Activated naive CD4-positive, alpha-beta T cell treated with anti-CD3 and anti-CD28 coated beads, Interleukin-2, amount 50 U/mL, for 72 hours (primary cell): ENCODE results near the gene HIPK2. TPM values are rescaled to one million over a fixed set of nuclear protein-coding genes. Genes with fewer than 3 reads are reported as not detected.
A peak's percentile ranks its signal among the peaks of the same experiment; 100 is the strongest.
"Not testable (repeated sequence)": the region's sequence is repeated elsewhere in the genome, so short reads cannot be mapped to it uniquely, and the experiment has no call there.

Experiments used
- ATAC-seq, 2 donors: fragments of 150-1000 bp; cut with Tn5 transposase; 2 replicates each; pipeline ENCODE4 v1.10.0; 2021; ENCODE audit warnings: mild to moderate bottlenecking in 2 of 2, moderate library complexity in 2 of 2
- DNase-seq, 2 donors: peaks; one replicate each; pipeline ENCODE4 v3.0.0; 2021 to 2022; ENCODE audit warnings: low spot score in 2 of 2
- H3K27ac Mint-ChIP-seq, 2 donors: one replicate each; pipeline ENCODE4 v1.8.0; 2022; ENCODE audit warnings: mild to moderate bottlenecking in 2 of 2, mixed read lengths in 2 of 2
- H3K36me3 Mint-ChIP-seq, 2 donors: one replicate each; pipeline ENCODE4 v1.8.0; 2022; ENCODE audit warnings: mixed read lengths in 2 of 2
- H3K9me3 Mint-ChIP-seq, 2 donors: one replicate each; pipeline ENCODE4 v1.8.0; 2022; ENCODE audit warnings: mixed read lengths in 2 of 2
- total RNA-seq, 2 donors: library from RNA; stranded (reverse); gene quantifications; one replicate each; pipeline ENCODE4 v1.2.3, GENCODE V29; 2022

The HIPK2 gene
- total RNA-seq, 2 donors from 2014 or later, result 12.8 to 20.9 TPM

DNA sequence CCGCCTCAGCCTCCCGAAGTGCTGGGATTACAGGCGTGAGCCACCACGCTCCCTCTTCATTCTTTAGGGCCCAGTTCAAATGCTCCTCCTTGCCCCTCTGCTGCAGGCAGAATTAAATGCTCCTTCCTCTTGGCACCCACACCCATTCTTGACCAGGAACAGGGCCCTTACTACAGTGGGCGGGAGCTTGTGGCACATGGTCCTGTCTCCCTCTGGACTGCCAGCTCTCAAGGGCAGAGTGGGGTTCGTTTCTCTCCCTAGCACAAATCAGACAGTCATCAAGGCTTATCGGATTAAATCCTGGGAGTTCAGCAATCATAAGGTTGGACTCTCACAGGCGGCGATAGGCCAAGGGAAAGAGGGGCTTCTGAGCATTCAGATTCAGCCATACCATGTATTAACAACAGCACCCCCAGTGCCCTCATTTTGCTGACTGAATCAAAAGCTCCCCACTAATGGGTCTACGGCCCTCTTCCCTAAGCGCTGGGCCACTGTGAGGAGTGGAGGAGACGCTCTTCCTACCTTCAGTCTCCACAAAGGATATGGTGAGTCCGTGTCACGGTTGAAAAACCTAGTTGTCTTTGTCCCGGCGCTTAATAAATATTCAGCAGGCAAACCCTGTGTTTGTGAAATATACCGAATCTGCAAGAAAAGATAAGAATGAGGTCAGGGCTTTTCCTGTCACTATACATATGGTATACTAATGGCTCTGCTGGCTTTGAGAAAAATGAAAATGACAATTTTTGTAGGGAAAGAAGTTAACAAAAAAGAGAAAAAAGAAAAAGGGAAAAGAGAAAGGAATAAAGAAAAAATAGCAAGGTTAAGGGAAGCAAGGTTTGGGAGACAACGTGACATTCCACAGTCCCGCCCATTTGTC is 146.9 kb downstream of the HIPK2 start:
- DNase-seq (no peak), ATAC-seq (no peak)
- H3K36me3 Mint-ChIP-seq, result peaks cover 5 to 43% of the 10 kb centered on the region in 2 donors
- H3K27ac Mint-ChIP-seq, result peak overlapping the region; percentile 27 to 65
- peaks cover 0 to 5% of the 10 kb centered on the region in 2 donors for H3K9me3 Mint-ChIP-seq

DNA sequence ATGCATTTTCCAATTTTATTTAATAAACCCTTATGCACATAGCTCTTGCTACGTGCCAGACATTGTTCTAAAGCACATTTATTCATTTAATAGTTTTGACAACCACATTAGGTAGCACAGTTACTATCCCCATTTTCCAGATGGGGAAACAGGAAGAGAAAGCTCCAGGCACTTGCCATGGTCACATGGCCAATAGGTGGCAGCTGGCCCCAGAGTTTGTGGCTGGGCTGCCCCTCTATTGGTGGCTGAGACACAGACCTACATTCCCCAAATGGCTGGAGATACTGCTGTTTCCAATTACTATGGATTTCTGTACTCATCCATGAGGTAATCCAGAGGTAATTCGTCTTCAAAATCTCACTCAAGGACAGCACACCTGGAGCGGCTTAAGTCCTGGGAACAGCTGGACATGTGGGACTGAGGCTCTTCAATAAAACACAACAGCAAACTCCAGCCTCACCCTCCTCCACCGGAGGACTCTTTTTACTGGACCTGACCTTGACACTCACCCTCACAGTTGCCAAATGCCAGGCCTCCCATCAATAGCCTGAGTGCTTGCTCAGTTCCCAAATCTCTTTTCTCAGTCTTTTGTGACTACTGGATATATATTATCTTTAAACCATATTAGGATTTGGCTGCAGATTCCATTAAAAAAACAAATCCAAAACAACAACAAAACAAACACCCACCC is 148.3 kb downstream of the HIPK2 start:
- Mint-ChIP-seq H3K9me3 (peaks cover 0 to 6% of the 10 kb centered on the region in 2 donors), H3K36me3 (peaks cover 5 to 46% of the 10 kb centered on the region in 2 donors), H3K27ac (peak overlapping the region; percentile 13 to 27)
- no peak for DNase-seq
- ATAC-seq, result no peak

DNA sequence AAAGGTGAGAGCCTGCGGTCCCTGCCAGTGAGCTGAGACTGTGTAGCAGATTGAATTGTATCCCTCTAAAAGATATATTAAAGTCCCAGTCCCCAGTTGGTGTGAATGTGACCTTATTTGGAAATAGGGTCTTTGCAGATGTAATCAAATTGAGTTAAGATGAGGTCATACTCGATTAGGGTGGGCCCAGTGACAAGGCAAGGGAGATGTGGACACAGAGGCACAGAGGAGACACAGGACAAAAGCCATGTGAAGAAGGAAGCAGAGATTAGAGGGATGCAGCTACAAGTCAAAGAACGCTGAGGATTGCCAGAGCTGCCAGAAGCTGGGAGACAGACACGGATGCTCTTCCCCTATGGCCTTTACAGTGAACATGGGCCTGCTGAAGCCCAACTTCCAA is 150.0 kb downstream of the HIPK2 start:
- Mint-ChIP-seq H3K9me3 (peaks cover 0 to 10% of the 10 kb centered on the region in 2 donors), H3K27ac (peak overlapping the region; percentile 10 to 51), H3K36me3 (peaks cover 5 to 55% of the 10 kb centered on the region in 2 donors)
- ATAC-seq (no peak), DNase-seq (no peak)

DNA sequence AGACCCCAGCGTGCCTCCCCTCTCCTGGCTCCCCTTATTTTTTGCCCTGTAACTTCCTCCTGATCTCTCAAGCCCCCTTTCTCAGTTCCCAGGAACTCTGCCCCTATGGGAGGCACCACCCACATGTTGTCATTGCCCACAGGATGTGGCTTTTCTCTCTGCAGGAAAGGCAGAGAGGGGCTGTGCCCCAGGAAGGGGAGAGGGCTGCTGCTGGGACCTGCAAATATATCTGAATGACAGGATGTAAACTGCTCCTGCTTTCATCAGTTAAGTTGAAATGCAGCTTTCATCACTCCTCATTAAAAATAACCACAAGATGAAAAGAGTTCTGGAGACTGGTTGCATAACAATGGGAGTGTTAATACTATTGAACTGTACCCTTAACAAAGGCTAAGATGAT is 151.0 kb downstream of the HIPK2 start:
- Mint-ChIP-seq H3K9me3 (peaks cover 0 to 10% of the 10 kb centered on the region in 2 donors), H3K27ac (peak overlapping the region; percentile 10 to 85), H3K36me3 (peaks cover 5 to 51% of the 10 kb centered on the region in 2 donors)
- ATAC-seq (peak in 1 of 2 donors; percentile 45), DNase-seq (no peak)

DNA sequence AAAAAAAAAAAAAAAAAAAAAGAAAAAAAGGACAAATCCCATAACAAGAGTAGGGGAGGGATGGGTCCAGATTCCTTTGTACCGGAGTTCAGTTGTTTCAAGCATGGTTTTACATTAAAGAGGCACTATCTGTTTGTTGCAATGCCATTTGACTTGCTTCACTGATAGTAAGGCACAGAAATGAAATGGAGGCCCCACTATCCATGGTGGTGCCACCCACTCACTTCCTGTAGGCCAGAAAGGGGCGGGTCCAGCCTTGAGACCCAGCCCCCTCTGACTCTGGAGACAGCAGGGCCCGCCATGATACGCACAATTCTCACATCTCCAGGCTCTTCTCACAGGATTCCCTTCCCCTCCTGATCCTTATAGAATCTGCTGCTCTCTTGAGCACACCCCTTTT is 154.3 kb downstream of the HIPK2 start:
- H3K9me3 Mint-ChIP-seq, result peaks cover 0 to 5% of the 10 kb centered on the region in 2 donors
- ATAC-seq (no peak), DNase-seq (no peak)
- peaks cover 0 to 25% of the 10 kb centered on the region in 2 donors for H3K36me3 Mint-ChIP-seq
- H3K27ac Mint-ChIP-seq, result peak overlapping the region in 1 of 2 donors; percentile 84

DNA sequence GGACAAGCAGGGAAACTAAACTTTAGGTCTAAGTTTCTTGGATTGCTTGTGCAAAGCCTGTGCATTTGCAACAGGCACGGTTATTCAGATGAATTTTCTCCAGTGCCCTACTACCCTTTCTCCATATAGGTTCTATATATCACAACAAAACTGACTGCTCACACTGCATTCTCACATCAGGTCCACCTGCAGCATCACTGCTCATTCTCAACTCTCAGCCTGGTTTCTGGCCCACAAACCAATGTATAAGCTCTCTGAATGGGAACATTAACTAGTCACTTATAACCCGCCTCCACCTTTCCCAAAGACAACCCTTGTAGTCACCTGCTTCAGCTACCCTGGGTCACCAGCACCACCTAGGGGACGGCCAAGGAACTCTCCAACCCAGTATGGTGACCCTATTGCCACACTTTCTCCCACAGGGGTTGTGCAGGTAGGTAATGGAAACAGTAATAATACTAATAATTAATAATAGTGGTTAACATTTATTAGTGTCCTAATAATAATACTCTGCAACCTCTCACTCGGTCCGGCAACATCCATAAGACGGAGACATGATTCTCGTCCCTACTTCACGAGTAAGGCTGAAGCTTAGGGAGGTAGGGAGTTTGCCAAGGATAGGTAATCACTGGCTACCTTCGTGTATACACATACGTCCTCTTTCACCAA is 157.0 kb downstream of the HIPK2 start:
- no peak overlapping the region for H3K27ac Mint-ChIP-seq
- H3K36me3 Mint-ChIP-seq, result peaks cover 0 to 20% of the 10 kb centered on the region in 2 donors

DNA sequence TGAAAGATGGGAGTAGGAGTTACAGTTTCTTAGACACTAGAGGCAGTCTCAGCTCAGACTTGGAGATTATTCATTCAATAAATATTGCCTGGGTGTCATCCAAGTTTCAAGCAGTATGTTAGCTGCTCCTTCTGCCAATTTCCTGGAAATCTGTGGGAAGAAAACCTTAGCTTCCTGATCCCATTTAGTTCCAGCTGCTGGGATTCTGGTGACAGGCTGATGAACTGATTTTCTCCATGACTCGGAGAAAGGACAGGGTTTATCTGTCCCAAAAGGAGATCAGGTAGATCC is 158.5 kb downstream of the HIPK2 start:
- peaks cover 0 to 7% of the 10 kb centered on the region in 2 donors for H3K36me3 Mint-ChIP-seq
- no peak for DNase-seq
- no peak overlapping the region for H3K27ac Mint-ChIP-seq
- H3K9me3 Mint-ChIP-seq, result peaks cover 0 to 1% of the 10 kb centered on the region in 2 donors
- ATAC-seq, result no peak

More for the DNA sequence above, 157.0 kb downstream of the HIPK2 start:
- ATAC-seq (peak; percentile 75 to 86), DNase-seq (peak in 1 of 2 donors; percentile 70)
- peaks cover 0 to 5% of the 10 kb centered on the region in 2 donors for H3K9me3 Mint-ChIP-seq

DNA sequence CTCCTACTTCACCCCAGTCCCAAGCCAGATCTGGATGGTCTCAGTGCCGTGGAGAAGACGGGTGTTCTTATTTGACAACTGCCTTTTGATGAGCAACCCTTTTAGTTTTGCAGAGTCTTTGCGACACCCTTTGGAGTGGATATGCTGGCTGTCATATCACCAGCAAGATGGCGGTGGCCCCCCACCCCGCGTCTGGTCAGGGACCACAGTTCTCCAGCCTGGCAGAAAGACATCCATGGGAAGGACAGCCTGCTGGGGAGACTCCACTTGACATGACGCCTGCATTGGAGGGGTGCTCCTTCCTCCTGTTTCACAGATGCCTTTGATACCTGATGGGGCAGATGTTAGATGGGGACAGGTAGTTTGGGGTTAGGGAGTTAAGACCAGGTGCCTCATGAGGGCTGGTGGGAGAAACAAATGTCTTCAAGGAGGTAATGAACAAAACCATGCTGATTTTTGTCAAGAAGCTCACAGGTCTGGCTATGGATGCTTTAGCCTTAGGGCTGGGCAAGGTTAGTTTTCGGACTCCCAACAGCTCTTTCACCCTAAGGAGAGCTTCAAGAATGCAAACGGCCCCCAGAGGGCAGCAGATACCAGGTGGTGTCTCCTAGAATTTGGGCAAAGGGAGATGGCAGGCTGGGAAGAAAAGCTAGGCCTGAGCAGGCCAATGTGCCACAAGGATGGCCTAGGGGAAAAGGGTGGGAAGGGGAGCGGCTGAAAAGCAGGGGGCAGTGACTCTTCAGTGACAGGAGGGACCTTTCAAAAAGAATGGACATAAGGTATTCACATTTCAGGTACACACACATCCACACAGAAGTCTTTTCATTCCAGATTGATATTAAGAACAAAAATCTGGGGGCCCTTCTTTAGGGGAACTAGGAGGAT is 159.1 kb downstream of the HIPK2 start:
- no peaks in the 10 kb centered on the region for H3K9me3 Mint-ChIP-seq
- DNase-seq (peak in 1 of 2 donors; percentile 43), ATAC-seq (no peak)
- H3K36me3 Mint-ChIP-seq, result peaks cover under 1 to 6% of the 10 kb centered on the region in 2 donors
- no peak overlapping the region for H3K27ac Mint-ChIP-seq

DNA sequence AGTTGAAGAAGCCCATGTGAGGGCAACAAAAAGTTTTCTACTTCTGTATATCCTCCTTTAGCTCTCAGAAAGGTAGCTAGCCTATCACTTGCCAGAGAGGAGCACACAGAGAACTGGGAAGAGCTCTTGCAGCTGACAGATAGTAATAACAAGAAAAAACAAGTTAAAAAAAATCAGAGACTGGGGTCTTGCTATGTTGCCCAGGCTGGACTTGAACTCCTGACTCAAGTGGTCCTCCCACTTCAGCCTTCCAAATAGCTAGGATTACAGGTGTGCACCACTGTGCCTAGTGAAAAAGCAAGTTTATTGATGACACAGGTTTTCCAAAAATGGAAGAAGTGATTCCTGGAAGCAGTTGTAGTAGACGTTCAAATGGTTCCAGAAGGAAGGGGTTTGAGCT is 160.7 kb downstream of the HIPK2 start:
- DNase-seq (no peak), ATAC-seq (no peak)
- peak overlapping the region in 1 of 2 donors; percentile 40 for H3K27ac Mint-ChIP-seq
- H3K36me3 Mint-ChIP-seq, result peaks cover 0 to 7% of the 10 kb centered on the region in 2 donors
- H3K9me3 Mint-ChIP-seq, result no peaks in the 10 kb centered on the region

DNA sequence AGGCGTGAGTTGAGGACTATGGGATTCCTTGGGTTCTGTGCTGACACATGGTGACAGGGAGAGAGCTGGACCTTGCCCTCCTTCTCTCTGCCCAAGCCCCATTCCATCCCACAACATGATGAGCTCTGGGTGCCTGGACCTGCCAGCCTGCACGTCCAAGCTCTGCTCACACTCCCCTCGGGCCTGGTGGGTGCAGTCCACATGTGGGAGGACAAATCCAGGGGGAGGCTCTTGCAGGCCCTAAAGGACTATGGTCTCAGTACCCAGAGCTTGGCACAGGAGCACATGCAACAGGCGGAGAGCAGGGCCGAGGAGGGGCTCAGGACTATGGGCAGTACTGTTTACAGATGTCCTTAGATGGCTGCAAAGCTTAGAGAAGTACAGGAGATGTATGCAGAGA is 162.9 kb downstream of the HIPK2 start:
- ATAC-seq, result no peak
- peaks cover 0 to 7% of the 10 kb centered on the region in 2 donors for H3K36me3 Mint-ChIP-seq
- no peaks in the 10 kb centered on the region for H3K9me3 Mint-ChIP-seq
- no peak overlapping the region for H3K27ac Mint-ChIP-seq
- no peak for DNase-seq

DNA sequence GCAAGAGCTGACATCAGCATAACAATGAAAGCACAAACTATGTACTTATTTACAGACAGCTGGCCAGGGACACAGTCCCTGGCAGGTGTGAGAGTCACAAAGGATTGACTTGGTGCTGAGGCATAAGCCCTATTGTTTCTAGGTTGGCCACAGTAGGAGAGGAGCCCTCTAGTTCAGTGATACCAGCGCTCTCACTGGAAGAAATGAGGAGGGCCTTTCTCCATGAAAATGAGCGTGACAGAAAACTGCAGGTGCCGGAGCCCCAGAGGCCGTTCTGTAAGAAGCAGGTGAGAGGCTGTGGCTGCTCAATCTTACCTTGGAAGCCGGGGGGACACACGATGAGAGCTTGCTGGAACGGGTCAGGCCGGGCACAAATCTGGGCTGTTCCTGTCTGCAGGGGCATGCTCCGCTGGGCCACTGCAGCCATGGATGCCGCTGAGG is 163.8 kb downstream of the HIPK2 start:
- Mint-ChIP-seq H3K9me3 (no peaks in the 10 kb centered on the region), H3K27ac (peak overlapping the region in 1 of 2 donors; percentile 9), H3K36me3 (peaks cover 0 to 7% of the 10 kb centered on the region in 2 donors)
- DNase-seq, result no peak
- no peak for ATAC-seq

DNA sequence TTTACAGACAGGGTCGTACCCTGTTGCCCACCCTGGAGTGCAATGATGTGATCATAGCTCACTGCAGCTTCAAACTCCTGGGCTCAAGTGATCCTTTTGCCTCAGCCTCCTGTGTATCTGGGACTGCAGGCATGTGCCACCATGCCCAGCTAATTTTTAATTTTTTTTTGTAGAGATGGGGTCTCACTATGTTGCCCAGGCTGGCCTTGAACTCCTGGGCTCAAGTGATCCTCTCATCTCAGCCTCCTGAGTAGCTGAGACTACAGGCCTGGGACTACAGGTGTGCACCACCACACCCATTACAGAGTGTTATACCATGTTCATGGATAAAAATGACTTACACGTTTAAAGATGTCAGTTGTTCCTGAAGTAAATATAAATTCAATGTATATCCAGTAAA is 166.2 kb downstream of the HIPK2 start:
- ATAC-seq, DNase-seq, H3K27ac Mint-ChIP-seq, H3K9me3 Mint-ChIP-seq: not testable (repeated sequence)
- H3K36me3 Mint-ChIP-seq, result peaks cover 6 to 11% of the 10 kb centered on the region in 2 donors

DNA sequence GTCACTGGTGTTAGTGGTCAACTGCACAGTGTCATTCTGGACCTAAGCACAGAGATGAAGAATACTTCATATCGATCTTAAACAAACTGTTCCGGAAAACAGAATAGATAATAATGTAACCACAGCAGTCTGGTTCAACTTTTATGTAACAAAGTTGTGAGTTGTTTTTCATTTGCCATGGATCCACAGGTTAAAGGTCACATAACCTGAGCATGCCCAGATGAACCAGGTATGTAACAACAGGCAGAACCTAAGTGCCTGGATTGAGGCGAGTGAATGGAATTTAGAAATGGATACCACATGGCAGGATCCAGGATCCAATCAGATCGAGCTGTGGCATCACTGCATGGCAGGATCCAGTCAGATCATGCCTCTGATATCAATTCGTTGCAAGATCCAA is 167.2 kb downstream of the HIPK2 start:
- Mint-ChIP-seq H3K36me3 (peaks cover 6 to 13% of the 10 kb centered on the region in 2 donors), H3K27ac (no peak overlapping the region), H3K9me3 (peaks cover 0 to 5% of the 10 kb centered on the region in 2 donors)
- DNase-seq (no peak), ATAC-seq (no peak)

DNA sequence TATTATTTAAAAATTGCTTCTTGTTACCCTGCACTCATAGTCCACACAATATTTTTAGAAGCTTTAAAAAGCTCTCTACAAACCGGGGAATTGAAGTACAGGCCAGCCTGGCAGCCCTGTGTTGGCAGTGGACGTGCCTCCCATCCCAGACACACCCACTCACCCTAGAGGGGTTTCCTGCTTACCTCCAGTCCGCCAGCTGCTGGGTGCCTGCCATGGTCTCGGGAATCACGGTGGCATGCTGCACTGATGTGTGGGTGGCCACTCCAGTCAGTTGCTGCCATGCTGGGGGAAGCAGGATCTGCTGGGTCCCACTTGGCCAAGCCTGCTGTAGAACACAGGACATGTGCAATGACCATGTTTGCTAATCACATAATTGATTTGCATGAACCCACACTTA is 173.9 kb downstream of the HIPK2 start:
- ATAC-seq, result no peak
- Mint-ChIP-seq H3K9me3 (peaks cover 0 to 5% of the 10 kb centered on the region in 2 donors), H3K36me3 (peaks cover 5 to 6% of the 10 kb centered on the region in 2 donors), H3K27ac (no peak overlapping the region)
- no peak for DNase-seq

DNA sequence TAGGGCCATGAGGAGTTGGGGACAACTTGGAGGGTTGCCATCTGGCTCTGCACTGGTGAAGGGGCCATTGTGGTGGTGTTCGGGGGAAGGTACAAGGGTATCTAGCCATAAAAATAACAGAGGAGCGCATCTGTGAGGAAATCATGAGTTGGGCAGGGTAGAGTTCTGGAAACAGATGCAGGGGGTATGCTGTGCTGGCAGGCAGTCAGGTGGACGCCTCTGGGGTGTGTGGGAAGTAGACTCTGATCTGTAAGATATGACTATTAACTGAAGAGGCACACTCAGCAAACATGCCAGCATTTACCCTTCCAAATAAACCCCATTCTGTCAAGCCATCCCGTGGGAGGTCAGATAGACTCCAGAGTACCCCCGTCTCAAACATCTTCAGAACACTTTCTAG is 174.5 kb downstream of the HIPK2 start:
- Mint-ChIP-seq H3K36me3 (peaks cover 5 to 6% of the 10 kb centered on the region in 2 donors), H3K9me3 (peaks cover 0 to 5% of the 10 kb centered on the region in 2 donors), H3K27ac (no peak overlapping the region)
- DNase-seq, result no peak
- ATAC-seq, result no peak

DNA sequence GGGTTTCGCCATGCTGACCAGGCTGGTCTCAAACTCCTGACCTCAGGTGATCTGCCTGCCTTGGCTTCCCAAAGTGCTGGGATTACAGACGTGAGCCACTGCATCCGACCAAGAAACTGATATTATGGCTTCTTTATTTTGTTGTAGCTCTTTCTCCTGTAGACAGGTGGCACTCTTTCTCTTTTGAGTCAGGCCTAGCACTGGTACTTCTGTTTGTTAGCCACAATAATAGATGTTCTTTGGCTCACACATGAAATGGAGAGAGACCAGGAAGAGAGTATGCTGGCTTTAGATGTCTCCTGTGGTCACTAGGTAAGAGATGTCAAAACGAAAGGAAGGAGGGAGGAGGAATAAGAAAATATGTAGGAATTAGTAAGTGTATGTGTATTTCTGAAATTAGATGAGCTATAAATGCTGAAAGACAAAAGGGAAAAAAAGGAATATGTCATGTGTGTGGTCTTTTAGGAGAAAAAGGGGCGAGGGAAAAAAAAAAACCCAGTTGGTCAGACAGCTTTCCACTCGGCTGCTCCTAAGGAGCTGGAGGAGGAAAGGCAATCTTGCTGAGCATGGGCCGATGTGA is 175.6 kb downstream of the HIPK2 start:
- ATAC-seq, result peak; percentile 63 to 64
- DNase-seq, result no peak
- Mint-ChIP-seq H3K36me3 (peaks cover 5 to 6% of the 10 kb centered on the region in 2 donors), H3K9me3 (peaks cover 0 to 4% of the 10 kb centered on the region in 2 donors), H3K27ac (no peak overlapping the region)
